Natural killer cell (primary cell): Measurements from ENCODE around the gene NDUFAF3. TPM values are rescaled to one million over a fixed set of nuclear protein-coding genes. Genes with fewer than 3 reads are reported as not detected.
A peak's percentile ranks its signal among the peaks of the same experiment; 100 is the strongest.

ENCODE experiments used
- ATAC-seq, 3 donors: fragments of 150-1000 bp in 2 of 3; fragments of 200-7000 bp in 1 of 3; cut with Tn5 transposase; 1 replicate in 1 of 3; 2 replicates in 2 of 3; pipeline ENCODE4 v1.10.0; 2021; ENCODE audit warnings: mild to moderate bottlenecking in 2 of 3, moderate library complexity in 2 of 3
- DNase-seq, 2 donors: peaks; one replicate each; pipeline versions ENCODE4 v3.0.0 to v3.0.0-alpha.2; 2013 to 2021; ENCODE audit warnings: mixed read lengths in 1 of 2
- H3K27ac ChIP-seq: one replicate; pipeline ENCODE4 v1.5.1; 2013; ENCODE audit warnings: mild to moderate bottlenecking, low read length
- H3K27me3 ChIP-seq: one replicate; pipeline ENCODE4 v1.6.1; 2013; ENCODE audit warnings: low read length; ENCODE audit not compliant: control insufficient read depth, insufficient read depth
- H3K36me3 ChIP-seq: one replicate; pipeline ENCODE4 v1.6.1; 2013; ENCODE audit warnings: low read length; ENCODE audit not compliant: control insufficient read depth, insufficient read depth
- H3K4me1 ChIP-seq: one replicate; pipeline ENCODE4 v1.6.1; 2013; ENCODE audit warnings: low read length; ENCODE audit not compliant: control insufficient read depth, insufficient read depth
- H3K4me3 ChIP-seq: one replicate; pipeline ENCODE4 v1.5.1; 2013; ENCODE audit warnings: low read length
- H3K9me3 ChIP-seq: one replicate; pipeline ENCODE4 v1.6.1; 2013; ENCODE audit warnings: low read length; ENCODE audit not compliant: control insufficient read depth, insufficient read depth
- H3K27ac Mint-ChIP-seq, 2 donors: one replicate each; pipeline ENCODE4 v1.8.0; 2022; ENCODE audit warnings: mild to moderate bottlenecking in 2 of 2, mixed read lengths in 2 of 2, moderate library complexity in 1 of 2
- H3K27me3 Mint-ChIP-seq, 2 donors: one replicate each; pipeline ENCODE4 v1.8.0; 2022; ENCODE audit warnings: low read depth in 2 of 2, mixed read lengths in 2 of 2
- H3K36me3 Mint-ChIP-seq: one replicate; pipeline ENCODE4 v1.8.0; 2022; ENCODE audit warnings: mixed read lengths
- H3K4me1 Mint-ChIP-seq, 2 donors: one replicate each; pipeline ENCODE4 v1.8.0; 2022; ENCODE audit warnings: mixed read lengths in 2 of 2
- H3K4me3 Mint-ChIP-seq: one replicate; pipeline ENCODE4 v1.8.0; 2022; ENCODE audit warnings: mild to moderate bottlenecking, moderate library complexity, mixed read lengths
- H3K9me3 Mint-ChIP-seq, 2 donors: one replicate each; pipeline ENCODE4 v1.8.0; 2022; ENCODE audit warnings: mixed read lengths in 2 of 2
- CTCF ChIP-seq: fragments of 200-600 bp; IDR thresholded peaks from one replicate; pipeline ENCODE4 v1.8.0; 2022; ENCODE audit warnings: antibody characterized with exemption
- WGBS: methylation state at CpG from one replicate; pipeline ENCODE4 v1.1.7; 2013; ENCODE audit warnings: missing lambda C conversion rate; ENCODE audit not compliant: insufficient coverage; 5-methylcytosine and 5-hydroxymethylcytosine counted together
- intact Hi-C: fragments of 100-400 bp; cut with micrococcal nuclease; formaldehyde crosslinking; loops from one replicate; pipeline ENCODE4 v1.14.2; 2022
- total RNA-seq, 4 donors: library from RNA; stranded (reverse); fragments of 120-200 nt in 1 of 4; gene quantifications; one replicate each; pipeline versions ENCODE4 v1.2.3 to v1.2.4, GENCODE V29; 2013 to 2022

The NDUFAF3 gene
- total RNA-seq, 3 donors from 2014 or later (not counting 1 experiment from before 2014, with no cell fraction given) = 51.0 to 72.9 (median 66.1) TPM

GRCh38 chr3:49013738-49014660 lies 7.9 kb upstream of the NDUFAF3 start:
- WGBS = 88% methylated on average over 24 of the region's 24 CpGs
- peak; percentile 37 to 48 (median 39) for ATAC-seq
- Histone ChIP-seq H3K27me3 (no peaks in the 10 kb centered on the region), H3K9me3 (no peaks in the 10 kb centered on the region), H3K36me3 (peaks cover 43% of the 10 kb centered on the region), H3K4me3 (no peak overlapping the region), H3K4me1 (peaks cover 17% of the 10 kb centered on the region), H3K27ac (no peak overlapping the region)
- H3K9me3 Mint-ChIP-seq = no peaks in the 10 kb centered on the region
- TF ChIP-seq CTCF = peak; percentile 41
- H3K4me1 Mint-ChIP-seq = peaks cover 6 to 8% of the 10 kb centered on the region in 2 donors
- intact Hi-C loops = no loop called here
- DNase-seq = peak in 1 of 2 donors; percentile 67
- H3K27ac Mint-ChIP-seq = no peak overlapping the region
- H3K4me3 Mint-ChIP-seq = no peak overlapping the region
- H3K36me3 Mint-ChIP-seq = no peaks in the 10 kb centered on the region
- no peaks in the 10 kb centered on the region for H3K27me3 Mint-ChIP-seq

GRCh38 chr3:49015072-49015471 lies 6.8 kb upstream of the NDUFAF3 start:
- H3K4me1 ChIP-seq = peaks cover 28% of the 10 kb centered on the region
- Mint-ChIP-seq H3K4me1 (peaks cover 0 to 5% of the 10 kb centered on the region in 2 donors), H3K27ac (peak overlapping the region in 1 of 2 donors; percentile 38), H3K4me3 (no peak overlapping the region), H3K9me3 (no peaks in the 10 kb centered on the region), H3K27me3 (no peaks in the 10 kb centered on the region), H3K36me3 (no peaks in the 10 kb centered on the region)
- H3K36me3 ChIP-seq = peaks cover 43% of the 10 kb centered on the region
- no peak for TF ChIP-seq CTCF
- no peaks in the 10 kb centered on the region for H3K27me3 ChIP-seq
- no peak for ATAC-seq
- intact Hi-C loops = no loop called here
- no peak overlapping the region for H3K27ac ChIP-seq
- no peak overlapping the region for H3K4me3 ChIP-seq
- no peak for DNase-seq
- 95% methylated on average over 8 of the region's 8 CpGs for WGBS
- H3K9me3 ChIP-seq = no peaks in the 10 kb centered on the region

GRCh38 chr3:49015765-49016164 lies 6.2 kb upstream of the NDUFAF3 start:
- Histone ChIP-seq H3K9me3 (no peaks in the 10 kb centered on the region), H3K27me3 (no peaks in the 10 kb centered on the region), H3K4me1 (peaks cover 35% of the 10 kb centered on the region), H3K27ac (no peak overlapping the region), H3K36me3 (peaks cover 43% of the 10 kb centered on the region), H3K4me3 (no peak overlapping the region)
- Mint-ChIP-seq H3K27me3 (no peaks in the 10 kb centered on the region), H3K36me3 (no peaks in the 10 kb centered on the region), H3K4me1 (peaks cover 0 to 11% of the 10 kb centered on the region in 2 donors), H3K9me3 (no peaks in the 10 kb centered on the region), H3K4me3 (peak overlapping the region; percentile 35), H3K27ac (peak overlapping the region in 1 of 2 donors; percentile 31)
- ATAC-seq = no peak
- intact Hi-C loops = no loop called here
- 91% methylated on average over 6 of the region's 6 CpGs for WGBS
- TF ChIP-seq CTCF = no peak
- no peak for DNase-seq
